GM18502 (cell line): ENCODE data around the gene PHF3.
"Not testable (repeated sequence)": the region's sequence is repeated elsewhere in the genome, so short reads cannot be mapped to it uniquely, and the experiment has no call there.

Experiments used
- ATAC-seq: cut with Tn5 transposase; IDR thresholded peaks from one replicate; pipeline ENCODE4 v1.9.1; 2021; ENCODE audit warnings: mild to moderate bottlenecking; ENCODE audit not compliant: unreplicated experiment, poor library complexity

PHF3 gene

DNA sequence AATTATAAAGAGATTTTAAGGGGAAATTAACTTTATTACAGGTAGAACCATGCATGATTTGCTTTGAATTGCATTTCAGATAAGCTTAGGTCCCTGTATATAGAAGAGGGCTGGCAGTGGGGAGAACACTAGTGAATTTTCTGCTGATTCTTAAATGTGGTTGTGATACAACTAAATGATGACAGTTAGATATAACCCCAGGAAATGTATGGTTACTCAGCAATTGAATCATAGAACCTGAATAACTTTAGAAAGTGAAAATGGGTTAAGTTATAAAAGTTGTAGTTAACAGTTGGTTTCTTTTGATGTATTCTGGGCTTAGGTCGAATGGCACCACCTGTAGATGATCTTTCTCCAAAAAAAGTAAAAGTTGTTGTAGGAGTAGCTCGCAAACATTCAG, 70.1 kb downstream of the PHF3 start:
- no peak for ATAC-seq

DNA sequence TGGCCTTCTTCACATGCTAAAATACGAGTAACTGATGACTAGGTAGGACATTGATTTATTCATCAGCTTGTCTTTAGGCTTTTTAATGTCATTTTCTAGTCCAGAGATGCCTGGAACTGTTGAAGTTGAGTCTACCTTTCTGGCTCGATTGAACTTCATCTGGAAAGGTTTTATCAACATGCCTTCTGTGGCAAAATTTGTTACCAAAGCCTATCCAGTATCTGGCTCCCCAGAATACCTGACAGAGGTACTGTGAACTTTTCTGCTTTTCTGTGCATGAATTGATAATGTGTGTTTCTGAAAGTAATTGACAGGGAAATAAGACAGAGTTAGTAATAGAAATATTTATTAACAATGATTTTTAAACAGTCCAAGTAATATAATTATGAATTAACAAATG, 71.0 kb downstream of the PHF3 start:
- no peak for ATAC-seq

DNA sequence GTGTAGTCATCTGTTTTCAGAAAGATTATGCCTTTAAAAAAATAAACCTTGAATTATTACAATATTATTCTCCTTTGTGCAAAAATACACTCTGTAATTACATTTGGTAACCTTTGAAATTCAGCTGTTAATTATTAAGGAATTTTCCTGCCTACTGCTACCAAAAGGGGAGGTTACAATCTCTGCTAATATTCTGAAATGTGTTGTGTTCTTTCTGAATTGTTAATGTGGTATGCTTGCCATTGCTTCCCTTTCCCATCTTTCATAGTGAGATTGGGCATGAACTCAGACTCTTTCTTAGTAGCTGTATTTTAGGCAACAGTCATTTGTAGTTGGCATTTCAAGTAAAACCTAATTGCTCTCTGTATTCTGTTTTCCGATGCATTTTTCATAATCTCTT, 73.0 kb downstream of the PHF3 start:
- no peak for ATAC-seq

DNA sequence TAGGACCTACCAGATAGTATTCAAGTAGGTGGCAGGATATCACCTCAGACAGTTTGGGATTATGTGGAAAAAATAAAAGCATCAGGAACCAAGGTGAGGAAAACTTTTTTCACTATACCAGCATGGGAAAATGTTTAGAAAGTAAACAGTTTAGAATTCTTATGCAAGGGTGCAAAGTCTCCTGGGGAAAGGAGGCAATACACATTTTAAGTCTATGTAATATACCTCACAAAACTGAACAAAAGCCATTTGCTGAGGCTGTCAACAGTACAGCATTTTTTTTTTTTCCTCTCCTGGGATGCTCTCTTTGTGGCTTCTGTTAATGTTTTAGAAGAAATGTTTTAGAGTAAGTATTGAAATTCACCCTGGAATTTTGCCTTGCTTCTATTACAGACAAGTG, 73.5 kb downstream of the PHF3 start:
- ATAC-seq = no peak

DNA sequence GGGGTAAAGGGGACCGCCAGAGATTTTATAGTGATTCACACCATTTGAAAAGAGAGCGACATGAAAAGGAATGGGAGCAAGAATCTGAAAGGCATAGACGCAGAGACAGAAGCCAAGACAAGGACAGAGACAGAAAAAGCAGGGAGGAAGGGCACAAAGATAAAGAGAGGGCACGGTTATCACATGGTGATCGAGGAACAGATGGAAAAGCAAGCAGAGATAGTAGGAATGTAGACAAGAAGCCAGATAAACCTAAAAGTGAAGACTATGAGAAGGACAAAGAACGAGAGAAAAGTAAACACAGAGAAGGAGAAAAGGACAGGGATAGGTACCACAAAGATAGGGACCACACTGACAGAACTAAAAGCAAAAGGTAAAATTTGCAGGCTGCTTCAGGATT, 77.7 kb downstream of the PHF3 start:
- ATAC-seq = no peak

DNA sequence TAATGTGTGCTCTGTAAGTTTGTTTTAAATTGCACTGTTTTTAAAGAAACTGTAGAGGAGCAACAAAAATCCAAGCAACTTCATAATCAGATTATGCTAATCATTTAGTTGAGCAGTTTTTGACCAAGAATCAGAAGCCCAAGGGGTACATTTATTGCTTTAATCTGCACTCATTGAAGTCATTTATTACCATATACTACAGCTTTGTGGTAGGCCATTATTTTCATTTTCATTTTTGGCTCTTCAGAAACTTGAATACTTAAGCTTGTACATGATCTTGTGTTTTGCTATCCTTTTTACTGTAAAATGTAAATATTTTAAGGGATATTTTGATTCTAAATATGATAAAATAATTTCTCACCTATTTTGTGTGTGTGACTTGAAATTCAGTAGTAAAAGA, 78.5 kb downstream of the PHF3 start:
- ATAC-seq = peak; percentile 55

DNA sequence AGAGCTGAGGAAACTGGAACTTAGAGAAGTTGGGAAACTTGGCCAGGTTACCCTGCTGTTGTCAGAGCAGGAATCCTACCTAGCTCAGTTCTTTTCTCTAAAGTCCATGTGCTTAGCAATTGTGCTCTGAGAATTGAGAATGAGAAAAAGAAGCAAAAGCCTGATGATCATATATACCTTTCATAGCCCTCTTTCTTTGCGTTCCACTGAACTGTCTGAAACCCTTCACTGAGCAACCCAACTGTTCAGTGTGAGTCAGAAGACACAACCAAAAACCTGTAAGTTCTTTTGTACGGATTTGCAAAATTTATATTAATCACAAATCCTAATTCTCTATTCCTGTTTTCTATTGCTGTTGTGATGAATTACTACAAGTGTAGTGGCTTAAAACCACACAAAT, 80.6 kb downstream of the PHF3 start:
- ATAC-seq = no peak

DNA sequence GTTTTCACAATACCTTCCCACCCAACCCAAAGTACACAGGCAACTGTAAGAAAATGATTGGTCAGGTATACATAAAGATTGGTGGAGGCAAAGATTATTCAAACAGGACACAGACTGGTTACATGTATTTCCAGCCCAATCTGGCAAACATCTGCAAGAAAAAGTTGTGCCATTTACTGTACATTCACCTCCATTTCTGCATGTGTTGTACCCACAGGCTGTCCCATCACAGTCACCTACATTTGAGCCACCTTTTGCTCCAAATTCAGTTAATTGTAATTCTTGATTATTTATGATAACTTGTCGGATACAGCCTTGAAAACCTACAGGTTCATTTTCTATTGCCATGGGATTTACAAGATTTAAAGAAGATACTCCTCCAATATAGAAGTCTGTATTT, 85.6 kb downstream of the PHF3 start:
- no peak for ATAC-seq

DNA sequence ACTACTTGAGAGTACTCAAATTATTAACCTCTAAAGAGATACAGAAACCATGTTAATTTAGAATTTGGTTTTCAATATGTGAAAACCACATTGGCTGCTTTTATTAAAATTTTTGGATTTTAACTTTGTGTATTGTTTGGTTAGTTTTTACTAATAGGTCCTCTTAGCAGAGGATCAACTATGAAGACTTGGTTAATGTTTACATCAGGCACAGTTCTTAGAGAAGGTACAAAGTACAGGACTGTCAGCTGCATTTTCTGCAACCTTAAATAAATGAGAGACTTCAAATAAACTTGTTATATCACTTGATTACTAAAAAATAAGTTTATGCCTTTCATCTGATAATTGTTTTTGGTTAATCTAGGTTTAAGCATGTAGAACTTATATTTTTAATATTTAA, 89.1 kb downstream of the PHF3 start:
- no peak for ATAC-seq

DNA sequence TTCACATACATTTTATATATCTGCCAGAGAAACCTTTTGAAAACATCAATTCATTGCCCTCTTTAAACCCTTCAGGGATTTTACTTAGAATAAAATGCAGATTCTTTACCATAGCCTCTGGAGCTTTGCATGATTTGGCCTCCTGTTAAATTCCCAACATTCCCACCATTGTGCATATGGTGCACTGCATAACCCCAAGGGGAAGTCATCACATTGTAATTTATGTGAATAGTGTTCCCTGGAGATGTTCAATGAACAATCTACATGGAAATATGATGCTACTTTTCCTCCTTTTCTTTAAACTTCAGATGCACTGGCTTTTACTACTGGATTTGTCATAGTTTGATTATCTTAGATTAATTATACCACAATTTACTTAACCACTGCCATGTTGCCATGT, 94.7 kb downstream of the PHF3 start:
- ATAC-seq = no peak

DNA sequence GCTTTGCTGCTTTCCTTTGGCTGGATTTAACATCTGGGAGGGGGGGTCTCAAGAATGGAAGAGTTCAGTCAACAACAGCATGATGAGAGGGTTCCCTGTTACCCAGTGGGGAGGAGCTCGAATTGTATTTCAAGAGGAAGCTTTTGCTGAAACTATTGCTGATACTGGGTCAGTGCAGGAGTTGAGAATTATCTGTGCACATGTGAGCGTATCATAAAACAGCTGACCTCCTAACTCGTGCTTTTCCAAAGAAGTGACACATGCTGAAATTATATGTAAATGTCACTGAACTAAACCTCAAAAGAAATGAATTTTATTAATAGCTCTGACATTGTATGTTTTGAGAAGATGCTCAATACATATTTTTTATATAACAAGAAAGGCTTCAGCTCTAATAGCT, 96.3 kb downstream of the PHF3 start:
- ATAC-seq = no peak

DNA sequence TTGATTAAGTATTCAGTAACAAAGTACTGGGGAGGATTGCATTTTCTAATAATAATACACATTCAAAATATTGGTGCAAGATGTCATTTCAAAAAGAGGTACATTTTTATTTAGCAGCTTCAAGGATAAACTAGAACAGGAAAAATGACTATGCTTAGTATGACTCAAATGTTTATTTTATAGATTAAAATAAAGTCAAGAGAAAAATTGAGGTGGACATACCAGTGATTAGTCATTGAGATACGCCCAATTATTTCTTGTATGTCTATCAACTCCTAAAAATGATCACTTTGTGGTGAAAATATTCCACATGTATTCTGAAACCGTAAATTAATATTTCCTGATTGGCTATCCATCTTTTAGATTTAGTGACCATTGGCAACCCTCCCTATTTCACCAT, 96.7 kb downstream of the PHF3 start:
- ATAC-seq = no peak

DNA sequence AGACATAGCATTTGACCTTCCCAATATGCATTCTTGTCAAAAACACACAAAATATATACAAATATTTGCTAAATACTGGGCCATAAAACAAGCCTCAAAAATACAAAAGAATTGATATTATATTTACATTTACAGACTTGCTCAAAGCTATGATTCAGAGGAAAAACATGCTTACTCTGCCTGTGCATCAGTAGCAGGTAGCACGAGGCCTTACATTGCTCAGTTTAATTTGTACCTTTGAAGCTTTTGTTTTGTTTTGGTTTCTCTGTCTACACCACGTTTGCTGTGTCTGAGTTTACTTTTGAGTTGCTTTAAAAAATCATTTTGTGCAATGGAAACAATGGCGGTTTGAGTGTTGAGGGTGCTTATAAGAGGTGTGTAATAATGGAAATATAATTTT, 99.3 kb downstream of the PHF3 start:
- ATAC-seq = no peak

DNA sequence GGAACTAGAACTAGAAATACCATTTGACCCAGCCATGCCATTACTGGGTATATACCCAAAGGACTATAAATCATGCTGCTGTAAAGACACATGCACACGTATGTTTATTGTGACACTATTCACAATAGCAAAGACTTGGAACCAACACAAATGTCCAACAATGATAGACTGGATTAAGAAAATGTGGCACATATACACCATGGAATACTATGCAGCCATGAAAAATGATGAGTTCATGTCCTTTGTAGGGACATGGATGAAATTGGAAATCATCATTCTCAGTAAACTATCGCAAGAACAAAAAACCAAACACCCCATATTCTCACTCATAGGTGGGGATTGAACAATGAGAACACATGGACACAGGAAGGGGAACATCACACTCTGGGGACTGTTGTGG, 102.6 kb downstream of the PHF3 start:
- ATAC-seq = not testable (repeated sequence)

DNA sequence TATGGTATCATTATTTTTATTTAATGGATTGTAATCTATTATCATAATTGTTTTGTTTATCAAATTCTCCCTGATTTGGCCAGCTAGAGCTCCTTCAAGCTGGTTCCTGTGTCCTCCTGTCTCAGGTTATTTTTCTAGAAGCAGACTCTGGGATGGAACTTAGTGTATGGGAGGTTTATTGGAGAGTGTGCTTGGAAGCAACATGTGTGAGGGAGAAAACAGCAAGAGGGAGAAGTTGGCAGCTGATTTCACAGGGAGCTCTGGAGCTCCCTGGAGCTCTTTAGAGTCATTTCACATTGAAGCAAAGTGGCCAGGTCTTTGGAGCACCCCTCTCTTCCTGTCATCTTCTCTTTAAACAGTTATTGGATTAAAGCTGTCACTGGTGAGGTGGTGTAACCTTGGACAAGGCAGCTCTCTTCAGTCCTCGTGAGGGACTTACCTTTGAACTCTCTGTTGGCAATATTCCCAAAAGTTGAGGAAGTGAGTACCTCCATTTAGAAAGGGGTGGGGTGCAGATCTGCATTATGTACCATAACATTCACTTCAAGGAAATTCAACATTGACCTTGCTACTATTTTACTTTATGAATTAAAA, 103.6 kb downstream of the PHF3 start:
- no peak for ATAC-seq

DNA sequence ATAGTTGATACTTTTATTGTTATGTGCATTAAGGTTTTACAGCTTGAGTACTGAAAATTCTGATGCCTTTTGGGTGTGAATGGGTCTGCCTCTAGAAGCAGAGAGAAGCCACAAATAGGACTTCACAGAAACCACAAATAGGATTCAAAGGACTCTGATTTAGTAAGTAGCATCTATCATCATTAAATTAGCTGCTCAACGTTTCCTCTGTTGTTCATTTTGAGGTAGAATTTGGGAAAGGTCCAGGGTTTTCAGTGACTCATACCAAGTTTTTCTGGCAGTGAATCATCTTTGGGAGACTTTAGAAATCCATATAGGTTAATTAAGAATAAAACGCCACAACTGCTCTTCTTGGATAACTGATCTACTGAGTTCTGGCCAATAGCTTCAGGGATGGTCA, 105.1 kb downstream of the PHF3 start:
- no peak for ATAC-seq

DNA sequence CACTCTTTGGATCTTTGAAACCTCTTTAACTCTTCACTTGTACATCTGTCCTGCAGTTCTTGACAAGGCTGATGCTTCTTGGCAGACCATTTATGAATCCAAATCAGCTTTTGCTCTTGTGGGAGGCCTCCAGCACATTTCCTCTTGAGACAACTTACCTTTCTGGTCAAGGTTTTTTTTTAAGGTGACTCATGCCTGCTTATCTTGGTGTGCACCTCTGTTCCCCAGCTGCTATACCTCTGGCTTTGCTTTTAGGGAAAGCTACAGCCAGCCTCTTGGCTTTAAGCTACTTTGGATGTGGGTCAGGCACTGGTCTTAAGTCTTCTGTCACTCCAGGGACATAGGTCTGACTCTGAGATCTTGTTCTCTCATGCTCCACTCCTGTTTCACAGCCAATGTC, 106.5 kb downstream of the PHF3 start:
- no peak for ATAC-seq

DNA sequence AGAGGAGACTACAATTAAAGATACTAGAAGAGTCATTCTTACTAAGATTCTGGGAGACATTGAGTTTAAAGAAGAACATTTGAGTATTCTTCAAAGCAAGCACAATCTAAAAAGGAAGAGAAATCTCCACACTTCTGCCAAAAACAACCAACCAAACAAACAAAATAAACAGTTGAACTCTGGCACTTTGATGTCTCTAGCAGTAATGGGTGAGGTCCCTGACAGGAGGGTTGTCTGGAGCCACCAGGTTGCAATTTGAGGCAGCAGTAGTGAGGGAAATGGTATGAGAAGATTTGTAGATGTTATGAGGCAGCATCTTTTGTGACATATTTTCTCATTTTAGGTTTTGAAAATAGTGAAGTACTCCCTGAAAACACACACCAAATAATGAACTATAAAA, 108.1 kb downstream of the PHF3 start:
- ATAC-seq = no peak

DNA sequence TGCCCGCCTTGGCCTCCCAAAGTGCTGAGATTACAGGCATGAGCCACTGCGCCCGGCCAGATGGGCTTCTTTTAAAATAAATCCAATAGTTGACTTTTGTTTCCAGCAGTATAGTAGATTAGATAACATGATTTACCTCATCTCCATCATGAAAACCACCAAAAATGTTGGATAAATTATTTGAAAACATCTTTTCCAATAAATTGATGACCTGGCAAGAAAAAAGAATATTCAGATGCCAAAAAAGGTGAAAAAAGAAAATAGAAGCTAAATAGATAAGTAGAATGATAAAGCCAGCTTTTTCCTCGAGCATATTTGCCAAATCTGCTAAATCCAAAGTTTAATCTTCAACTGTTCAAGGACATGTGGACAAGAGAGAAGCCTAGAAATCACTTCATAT, 109.2 kb downstream of the PHF3 start:
- no peak for ATAC-seq

DNA sequence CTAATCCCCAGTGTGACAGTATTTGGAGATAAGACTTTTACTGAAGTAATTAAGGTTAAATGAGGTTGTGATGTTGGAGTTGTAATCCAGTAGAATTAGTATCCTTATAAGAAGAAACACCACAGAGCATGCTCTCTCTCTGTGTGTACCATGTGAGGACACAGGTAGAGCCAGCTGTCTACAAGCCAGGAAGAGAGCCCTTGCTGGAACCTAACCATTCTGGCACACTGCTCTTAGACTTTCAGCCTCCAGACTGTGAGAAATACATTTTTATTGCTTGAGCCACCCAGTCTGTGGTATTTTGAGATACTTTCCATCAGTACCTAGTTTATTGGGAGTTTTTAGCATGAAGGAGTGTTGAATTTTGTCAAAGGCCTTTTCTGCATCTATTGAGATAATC, 110.2 kb downstream of the PHF3 start:
- ATAC-seq = no peak

DNA sequence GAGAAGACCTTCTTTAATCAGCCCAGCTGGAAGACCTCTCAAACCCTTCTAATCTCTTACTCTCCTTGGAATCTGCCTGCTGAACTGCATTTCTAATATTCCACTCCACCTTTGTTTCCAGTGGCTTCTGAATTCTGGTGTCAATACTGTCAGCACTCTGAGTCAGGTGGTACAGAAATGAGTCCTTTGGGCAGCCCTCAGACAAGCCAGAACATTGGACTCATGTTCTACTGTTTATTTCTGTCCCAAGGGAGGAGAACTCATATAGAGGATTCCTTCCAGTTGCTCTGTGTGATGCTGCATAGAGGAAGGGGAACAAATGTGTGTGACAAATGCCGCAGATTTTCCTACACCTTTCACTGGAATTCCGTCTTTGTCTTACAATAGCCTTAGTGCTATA, 114.8 kb downstream of the PHF3 start:
- no peak for ATAC-seq

DNA sequence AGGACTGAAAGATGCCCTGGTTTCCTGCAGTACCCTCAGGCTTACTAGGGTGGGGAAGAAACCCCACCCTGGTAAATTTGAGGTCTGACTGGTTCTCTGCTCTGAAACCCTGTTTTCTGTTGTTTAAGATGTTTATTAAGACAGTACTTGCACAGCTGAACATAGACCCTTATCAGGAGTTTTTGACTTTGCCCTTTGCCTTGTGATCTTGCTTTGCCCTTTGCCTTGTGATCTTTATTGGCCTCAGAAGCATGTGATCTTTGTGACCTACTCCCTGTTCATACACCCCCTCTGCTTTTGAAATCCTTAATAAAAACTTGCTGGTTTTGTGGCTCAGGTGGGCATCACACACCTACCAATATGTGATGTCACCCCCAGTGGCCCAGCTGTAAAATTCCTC, 121.7 kb downstream of the PHF3 start:
- ATAC-seq = not testable (repeated sequence)

DNA sequence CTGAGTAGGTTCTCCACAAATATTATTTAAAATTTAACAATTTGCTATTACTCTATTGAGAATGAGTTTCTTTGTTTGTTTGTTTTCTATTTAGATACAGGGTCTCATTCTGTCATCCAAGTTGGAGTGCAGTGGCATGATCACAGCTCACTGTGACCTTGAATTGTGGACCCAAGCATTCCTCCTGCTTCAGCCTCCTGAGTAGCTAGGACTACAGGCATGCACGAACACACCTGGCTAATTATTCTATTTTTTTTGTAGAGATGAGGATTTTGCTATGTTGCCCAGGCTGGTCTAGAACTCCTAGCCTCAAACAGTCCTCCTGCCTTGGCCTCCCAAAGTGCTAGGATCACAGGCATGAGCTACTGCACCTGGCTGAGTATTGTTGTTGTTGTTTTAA, 122.2 kb downstream of the PHF3 start:
- ATAC-seq = no peak
